NCI-H1436 treated with DMSO at 0.1 percent for 48 hours (cell line): Measurements from ENCODE around the gene NME9.

Source experiments
- DNase-seq: peaks from one replicate; lab custom pipeline; 2025; lab: John Stamatoyannopoulos, UW

Gene NME9

GRCh38 chr3:138361561-138361971 is 31.9 kb upstream of the NME9 start:
- no peak for DNase-seq

DNA sequence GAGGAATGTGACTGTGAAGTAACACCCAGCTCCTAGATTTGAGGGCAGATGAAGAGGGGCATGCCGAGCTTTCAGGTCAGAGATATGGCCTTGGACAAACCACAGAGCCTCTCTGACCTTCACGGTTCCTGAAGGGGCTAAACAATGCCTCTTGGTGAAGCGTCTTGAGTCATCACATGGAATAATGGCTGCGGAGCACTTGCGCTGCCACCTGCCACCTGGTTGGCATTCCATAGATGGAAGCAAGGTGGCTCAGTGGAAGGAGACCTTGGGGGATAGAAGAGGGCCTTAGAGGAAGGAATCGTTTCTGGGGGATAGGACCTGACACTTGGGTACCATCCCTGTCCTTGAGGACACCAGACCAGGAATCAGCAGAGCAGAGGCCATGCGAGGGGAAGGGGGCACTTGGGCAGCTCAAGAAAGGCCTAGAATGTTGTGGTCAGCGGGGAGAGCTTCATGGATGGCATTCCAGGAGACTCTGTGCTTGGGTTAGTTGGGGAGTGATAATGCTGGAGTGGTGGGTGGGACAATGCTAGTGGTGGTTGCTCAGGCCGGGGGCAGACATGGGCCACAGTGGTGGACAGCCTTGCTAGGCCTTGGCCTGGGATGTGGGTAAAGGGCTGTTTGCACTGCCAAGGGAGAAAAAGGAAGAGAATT is 31.3 kb upstream of the NME9 start:
- no peak for DNase-seq

DNA sequence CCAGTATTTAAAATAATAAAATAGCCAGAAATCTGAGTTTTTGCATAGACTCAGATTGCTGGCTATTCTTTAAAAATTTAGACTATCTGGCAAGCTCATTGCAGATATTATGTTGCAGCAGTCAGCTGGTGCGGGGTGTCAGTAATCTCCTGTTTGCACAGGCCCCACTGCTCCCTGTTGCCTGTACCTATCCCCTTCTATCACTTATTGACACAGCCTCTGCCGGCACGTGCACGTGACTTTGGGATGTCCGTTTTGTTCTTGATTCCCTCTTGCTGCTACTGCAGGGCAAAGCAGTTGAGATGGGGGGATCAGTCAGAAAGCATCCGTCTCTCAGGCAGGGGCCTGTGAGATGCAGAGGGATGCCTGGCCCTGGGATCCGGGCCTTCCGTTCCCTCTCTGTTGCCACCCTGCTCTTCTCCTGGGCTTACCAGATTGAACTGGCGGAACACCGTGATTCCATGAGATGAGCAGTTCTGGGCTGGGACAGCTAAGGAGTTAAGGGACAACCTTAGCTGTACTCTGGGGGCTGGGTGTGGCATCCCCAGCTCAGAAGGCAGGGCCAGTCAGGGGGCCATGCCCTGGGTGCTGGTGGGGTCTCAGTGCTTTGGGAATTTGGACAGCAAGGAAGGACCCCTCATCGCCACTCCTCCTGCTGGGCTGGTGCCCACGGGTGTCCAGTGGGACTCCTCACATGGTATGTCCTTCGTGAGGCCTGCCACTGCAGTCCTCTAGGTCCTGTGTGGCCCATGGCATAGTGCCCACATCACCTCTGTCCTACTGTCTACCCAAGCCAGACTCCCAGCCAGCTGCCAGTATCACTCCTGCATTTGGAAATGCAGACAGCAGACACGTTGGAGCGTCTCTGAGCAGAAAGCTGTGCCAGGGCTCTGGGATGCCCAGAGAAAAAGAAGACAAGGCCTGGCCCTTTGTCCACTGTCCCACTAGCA is 30.5 kb upstream of the NME9 start:
- DNase-seq, result no peak

DNA sequence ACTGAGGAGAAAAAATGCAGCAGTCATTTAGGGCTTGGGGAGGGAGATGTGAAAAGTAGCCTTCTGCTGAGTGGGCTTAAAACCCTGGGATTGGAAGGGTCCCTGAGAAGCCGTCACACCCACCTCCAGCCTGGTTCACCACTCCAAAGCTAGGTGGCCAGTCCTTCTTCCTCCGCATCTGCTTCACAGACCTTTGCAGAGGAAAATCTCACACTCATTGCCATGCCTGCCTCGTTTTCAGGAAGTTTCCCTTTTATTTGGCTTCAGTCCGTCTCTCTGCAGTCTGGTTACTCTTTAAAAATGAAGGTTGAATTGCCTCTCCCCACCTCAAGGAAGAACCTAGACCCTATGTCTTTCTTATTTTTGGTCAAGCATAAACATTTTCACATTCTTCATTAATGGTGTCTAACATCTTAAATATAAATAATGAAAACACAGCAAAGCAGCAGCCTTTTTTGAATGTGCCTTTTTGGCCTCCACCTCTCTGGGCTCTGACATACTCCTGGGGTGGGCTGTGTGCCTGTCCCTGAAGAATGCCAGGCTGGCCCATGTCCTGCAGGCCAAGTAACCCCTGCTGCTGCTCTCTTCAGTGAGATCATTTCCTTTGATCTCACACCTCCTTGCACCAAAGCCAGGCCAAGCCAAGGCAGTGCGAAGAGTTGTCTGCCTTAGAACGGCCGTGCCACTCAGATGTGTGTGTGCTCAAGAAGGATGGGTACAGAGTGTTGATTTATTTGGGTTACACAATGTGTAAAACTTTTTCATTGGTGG is 29.7 kb upstream of the NME9 start:
- no peak for DNase-seq

GRCh38 chr3:138356730-138357405 is 27.2 kb upstream of the NME9 start:
- no peak for DNase-seq

GRCh38 chr3:138355071-138355470 is 25.4 kb upstream of the NME9 start:
- DNase-seq, result no peak

DNA sequence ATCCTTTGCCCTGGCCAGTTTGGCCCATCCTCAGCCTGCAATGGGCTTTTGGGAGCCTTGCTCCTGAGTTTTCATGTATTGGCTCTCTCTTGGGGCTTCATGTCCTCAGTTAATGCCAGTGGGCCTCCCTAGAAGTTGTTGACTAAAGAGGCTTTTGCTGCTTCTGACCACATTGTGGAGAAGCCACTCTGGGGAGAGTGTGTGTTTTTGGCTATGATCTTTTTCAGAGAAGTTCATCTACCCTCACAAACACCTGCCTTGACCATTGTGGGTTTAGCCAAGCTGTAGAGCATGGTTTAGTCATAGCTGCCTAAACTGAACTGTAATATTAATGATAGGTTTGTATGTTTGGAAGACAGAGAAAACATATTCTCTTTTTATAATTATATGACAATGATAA is 24.7 kb upstream of the NME9 start:
- DNase-seq, result no peak

DNA sequence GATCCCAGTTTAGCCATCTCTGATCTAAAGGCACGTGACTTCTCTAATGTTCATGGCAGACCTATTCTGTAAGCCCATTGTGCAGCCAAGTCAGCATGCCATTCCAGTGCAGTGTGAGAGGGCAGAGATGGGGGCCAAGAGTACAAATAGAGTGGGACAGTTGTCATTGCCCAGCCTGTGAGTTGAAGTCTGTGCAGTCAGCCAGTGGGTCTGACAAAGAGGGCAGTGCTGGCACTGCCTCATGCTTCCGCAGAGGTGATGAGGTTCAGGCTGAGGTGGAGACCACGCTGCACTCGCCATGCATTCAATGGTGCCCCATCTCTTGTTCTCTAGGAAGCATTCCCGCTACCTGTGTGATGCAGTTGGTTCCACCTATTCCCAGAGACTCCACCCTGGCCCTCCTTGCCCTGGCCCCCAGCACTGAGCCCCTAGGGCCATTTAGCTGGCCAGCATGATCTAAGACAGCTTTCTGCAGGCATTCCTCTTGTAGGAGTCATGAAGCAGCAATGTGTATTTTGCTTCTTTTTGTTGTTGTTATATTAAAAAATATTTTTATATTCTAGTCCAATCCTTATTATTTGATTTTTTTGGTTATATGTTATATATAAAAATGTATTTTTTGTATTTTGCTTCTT is 22.4 kb upstream of the NME9 start:
- no peak for DNase-seq

DNA sequence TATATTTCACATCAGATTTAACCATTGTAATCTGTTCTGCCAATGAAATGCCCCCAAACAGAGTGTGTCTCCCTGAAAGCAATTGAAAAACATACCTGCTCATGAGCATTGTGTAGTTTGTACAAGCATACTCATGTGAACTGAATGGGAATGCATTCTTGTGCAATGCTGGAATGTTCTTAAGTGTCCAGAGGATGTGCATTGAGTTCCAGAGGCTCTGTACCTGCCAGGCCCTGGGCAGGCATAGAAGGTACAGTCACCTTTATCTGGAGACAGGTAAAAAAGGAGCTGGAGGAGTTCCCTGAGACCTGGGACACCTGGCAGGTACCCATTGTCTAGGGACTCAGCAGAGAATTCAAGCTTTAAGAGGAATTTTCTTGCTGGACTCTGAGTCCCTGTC is 21.5 kb upstream of the NME9 start:
- no peak for DNase-seq

- no peak for DNase-seq
Measured at GRCh38 chr3:138349926-138350665, 20.4 kb upstream of the NME9 start.

DNA sequence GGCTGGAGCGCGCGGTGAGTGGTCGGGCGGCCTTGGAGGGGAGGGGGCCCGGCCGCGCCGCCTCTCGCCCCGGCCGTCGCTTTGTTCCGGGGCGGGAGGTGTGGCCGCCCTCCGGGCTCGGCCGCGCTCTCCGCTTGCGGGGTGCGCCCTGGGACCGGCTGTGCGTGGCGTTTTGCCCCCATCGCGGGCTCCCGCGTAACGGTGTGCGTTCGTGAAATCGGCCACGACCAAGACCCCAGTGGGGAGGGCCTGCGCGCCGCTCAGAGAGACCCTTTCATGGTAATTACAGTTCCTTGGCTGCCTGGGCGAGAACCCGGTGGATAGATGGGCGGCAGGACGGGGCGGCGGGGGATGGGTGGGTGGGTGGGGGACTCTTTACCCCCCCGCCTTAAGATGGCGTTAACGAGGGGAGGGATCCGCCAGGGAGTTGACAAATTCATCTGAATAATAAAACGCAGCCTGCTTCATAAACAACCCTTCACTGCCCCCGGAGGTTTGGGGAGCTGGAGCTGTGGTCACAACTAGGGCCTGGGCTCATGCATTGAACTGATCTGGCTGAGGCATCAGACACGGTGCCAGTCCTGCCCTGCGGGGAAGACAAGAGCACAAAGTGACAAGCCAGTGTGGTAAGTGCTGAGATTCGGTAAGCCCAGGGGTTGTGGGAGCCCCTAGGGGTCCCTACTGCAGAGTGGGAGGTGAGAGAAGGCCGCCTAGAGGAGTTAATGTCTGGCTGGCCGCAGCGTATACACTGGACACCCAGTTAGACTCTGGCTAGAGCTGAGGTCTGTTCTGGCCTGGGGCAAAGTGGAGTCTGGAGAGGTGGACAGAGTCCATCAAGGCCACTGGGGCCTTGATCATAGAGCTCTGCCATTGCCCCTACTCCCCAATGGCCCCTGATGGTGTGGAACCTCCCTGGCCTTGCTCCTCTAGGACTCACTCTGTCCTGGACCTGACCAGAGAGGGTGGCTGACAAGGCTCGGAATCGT is 19.4 kb upstream of the NME9 start:
- no peak for DNase-seq

DNA sequence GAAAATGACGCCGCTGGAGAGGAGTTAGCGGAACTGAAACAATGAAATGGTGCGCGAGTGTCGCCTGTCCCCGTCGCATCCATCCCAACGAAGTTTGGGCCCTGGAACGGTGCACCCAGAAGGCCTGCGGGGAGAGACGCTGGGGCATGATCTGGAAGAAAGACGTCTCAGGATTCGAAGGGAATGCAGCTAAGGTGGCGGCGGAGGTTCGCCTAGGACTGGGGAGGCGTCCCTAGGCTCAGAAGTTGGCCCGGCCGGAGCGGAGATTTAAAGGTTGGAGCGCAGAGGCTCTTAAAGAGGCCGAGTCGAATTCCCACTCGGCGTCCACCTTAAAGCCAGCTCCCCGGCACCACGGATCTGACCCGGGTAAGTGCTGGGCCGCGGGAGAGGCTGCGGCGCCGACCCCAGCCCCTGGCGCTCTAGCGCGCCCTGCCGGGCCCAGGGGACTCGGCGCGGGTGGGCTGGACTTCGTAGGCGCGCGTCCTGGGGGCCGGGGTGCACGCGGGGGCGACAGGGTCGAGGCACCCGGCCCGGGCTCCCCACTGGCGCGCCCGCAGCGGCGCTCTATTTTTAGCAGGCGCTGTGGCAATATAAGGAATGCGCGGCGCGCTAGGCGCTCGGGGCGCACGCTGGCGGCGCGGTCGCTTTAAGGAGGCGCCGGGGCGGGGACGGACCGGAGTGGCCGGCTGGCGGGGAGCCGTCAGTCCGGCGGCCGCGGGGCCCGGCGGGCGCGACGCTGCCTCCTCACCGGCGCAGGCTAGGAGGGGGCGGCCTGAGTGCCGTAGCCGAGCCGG is 18.5 kb upstream of the NME9 start, which contains the start of gene MRAS:
MRAS (plus strand) TSS at position 620 of the 794 bp plus-strand sequence. CDS start 24,305 bp downstream, outside the sequence.
- no peak for DNase-seq

- DNase-seq, result no peak
Measured at GRCh38 chr3:138344754-138345153, 15.1 kb upstream of the NME9 start.

GRCh38 chr3:138340511-138340910 is 10.9 kb upstream of the NME9 start:
- no peak for DNase-seq

GRCh38 chr3:138338811-138339210 is 9.2 kb upstream of the NME9 start:
- no peak for DNase-seq

DNA sequence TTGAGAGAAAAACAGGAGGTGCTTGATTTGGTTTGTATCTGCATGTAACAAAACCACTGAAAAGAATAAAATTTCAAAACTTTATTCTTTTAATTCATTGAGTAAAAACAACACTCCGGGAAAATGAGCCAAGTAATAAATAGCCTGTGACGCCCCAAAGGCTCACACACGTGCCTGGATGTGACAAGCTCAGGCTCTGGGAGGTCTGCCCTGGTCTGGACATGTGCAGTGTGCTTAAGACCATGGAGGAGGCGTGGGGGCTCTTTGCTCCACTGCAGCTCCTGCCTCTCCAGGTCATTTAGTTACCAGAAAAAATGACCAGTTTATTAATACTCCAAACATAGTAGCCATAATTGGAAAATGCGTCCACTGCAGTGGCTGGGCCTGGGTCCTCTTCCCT is 8.6 kb upstream of the NME9 start:
- no peak for DNase-seq

DNA sequence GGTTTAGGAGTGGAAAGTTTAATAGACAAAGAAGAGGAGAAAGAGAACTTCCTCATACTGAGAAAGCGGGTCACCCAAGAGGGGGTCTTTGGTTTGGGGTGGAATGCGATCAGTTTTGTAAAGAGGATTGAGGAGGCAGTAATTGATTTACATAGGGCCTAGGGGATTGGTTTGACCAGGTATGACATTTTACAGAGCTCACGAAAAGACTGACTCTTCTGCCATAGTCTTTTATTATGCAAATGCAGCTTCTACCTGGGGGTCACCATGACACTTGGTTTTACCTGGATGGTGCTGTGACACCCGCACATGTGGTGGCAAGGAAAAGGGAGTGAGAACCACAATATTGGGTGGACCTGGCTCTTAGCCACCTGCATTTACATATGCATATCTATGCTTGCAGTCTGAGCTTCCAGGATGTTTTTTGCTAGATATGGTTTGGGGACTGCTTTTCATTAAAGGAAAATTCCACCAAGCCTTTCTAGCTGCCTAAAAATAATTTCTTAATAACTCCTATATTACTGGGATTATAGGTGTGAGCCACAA is 6.9 kb upstream of the NME9 start:
- DNase-seq, result no peak

DNA sequence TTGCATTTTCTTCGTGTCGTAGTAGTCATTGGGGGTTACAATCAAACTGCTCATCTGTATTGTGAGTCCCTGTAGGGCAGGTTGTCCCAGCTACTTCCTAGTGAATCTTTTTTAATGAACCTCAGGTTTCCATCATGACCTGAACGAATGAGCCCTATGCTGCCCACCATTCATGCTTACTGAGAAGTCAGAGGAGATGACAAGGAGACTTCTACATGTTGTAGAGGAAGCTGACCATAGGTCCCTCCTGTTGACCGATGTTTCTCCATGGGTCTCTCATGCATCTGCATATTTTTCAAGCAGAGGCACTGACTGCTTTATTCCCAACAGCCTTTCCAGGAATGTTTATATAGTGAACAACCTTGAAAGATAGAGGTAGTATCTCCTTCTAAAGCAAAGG is 5.0 kb upstream of the NME9 start:
- DNase-seq, result no peak
